Erythroblast (primary cell): ENCODE data around the gene CELF3.
"Not testable (repeated sequence)": the region's sequence is repeated elsewhere in the genome, so short reads cannot be mapped to it uniquely, and the experiment has no call there.

Experiments
- GATA1 ChIP-seq: IDR thresholded peaks from 2 replicates; pipeline ENCODE4 v1.6.1; 2011; ENCODE audit warnings: low read depth, mild to moderate bottlenecking, control low read depth, low read length, moderate library complexity
- POLR2A ChIP-seq: IDR thresholded peaks from 2 replicates; pipeline ENCODE4 v1.6.1; 2011; ENCODE audit warnings: mild to moderate bottlenecking, low read length

DNA sequence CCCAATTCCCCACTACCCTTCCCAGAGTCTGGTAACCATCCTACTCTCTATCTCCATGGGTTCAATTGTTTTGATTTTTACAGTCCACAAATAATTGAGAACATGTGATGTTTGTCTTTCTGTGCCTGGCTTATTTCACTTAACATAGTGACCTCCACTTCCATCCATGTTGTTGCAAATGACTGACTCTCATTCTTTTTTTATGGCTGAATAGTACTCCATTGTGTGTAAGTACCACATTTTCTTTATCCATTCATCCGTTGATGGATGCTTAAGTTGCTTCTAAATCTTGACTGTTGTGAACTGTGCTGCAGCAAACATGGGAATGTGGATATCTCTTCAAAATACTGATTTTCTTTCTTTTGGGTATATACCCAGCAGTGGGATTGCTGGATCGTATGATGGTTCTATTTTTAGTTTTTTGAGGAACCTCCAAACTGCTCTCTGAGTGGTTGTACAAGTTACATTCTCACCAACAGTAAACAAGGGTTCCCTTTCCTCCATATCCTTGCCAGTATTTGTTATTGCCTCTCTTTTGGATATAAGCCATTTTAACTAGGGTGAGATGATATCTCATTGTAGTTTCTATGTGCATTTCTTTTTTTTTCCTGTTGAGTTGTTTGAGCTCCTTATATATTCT lies 46.4 kb downstream of the CELF3 start:
- TF ChIP-seq POLR2A, GATA1: not testable (repeated sequence)
